ENCODE measurements around the gene PIM3.

The PIM3 gene

GRCh38 chr22:49992921-49993648 lies 32.5 kb downstream of the PIM3 start:
- DNase-seq: no peak

DNA sequence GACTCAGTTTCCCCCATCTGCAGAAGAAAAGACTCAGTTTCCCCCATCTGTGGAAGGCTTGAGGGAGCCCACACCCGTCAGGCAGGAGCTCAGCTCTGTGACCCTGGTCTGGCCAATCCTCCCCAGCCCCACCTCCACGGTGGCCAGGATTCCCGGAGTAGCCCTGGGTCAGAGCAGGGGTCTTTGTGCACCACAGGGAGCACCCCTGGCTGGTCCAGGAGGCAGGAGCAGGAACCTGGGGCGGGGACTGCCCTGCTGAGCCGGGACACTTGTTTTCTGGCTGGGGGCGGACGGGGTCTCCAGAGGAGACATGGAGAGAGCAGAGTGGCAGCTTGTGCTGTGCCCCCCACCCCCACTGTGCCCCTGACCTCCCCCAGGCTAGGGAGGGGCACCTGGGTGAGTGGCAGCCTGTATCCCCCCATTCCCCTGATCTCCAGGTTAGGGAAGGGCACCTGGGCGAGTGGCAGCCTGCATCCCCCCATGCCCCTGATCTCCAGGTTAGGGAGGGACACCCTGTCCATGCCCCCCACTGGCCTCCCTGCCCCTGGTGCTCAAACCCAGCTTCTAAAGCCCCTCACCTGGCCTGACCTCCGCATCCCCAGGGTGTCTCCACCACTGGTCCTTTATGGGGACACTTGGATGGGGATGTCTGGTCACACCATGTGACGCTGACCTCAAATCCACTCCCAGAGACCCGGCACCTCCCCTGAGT lies 33.2 kb downstream of the PIM3 start:
- no peak for DNase-seq

GRCh38 chr22:49994361-49995040 lies 33.9 kb downstream of the PIM3 start:
- DNase-seq: no peak

DNA sequence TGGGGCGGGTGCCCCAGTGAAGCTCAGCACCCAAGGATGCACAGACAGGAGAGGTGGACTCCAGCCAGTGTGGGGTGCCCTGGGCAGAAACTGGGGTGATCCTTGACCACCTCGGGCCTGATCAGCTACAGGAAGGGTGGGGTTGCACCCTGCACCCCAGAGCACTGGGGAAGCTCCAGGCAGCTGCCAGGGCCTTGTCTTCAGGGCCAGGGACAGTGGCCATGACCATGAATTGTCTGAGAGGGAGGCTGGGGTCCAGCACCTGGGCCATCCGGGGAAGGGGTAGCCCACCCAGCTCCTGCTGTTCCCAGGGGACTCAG lies 34.4 kb downstream of the PIM3 start:
- DNase-seq: no peak

- DNase-seq: no peak
These were observed 35.0 kb downstream of the PIM3 start for GRCh38 chr22:49995361-49996118.

- DNase-seq: no peak
These were observed 35.5 kb downstream of the PIM3 start for GRCh38 chr22:49996119-49996517.

GRCh38 chr22:49996518-49997250 lies 36.1 kb downstream of the PIM3 start:
- no peak for DNase-seq

DNA sequence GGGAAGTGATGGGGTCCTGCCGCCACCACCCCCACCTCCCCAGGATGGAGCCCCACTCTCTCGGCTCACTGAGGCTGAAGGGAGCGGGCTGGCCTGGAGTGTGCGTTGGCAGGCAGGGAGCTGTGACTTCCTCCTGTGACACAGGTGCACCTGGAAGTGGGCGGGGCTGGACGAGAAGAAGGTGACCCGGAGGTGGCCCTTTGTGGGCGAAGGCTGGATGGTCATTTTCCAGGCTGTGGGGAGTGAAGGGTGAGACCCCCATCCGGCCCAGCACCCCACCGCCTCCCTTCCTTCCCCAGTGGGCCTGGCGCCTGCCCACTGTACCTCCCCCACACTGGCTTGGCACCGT lies 36.7 kb downstream of the PIM3 start:
- DNase-seq: no peak

GRCh38 chr22:49997932-49998717 lies 37.6 kb downstream of the PIM3 start:
- DNase-seq: no peak

DNA sequence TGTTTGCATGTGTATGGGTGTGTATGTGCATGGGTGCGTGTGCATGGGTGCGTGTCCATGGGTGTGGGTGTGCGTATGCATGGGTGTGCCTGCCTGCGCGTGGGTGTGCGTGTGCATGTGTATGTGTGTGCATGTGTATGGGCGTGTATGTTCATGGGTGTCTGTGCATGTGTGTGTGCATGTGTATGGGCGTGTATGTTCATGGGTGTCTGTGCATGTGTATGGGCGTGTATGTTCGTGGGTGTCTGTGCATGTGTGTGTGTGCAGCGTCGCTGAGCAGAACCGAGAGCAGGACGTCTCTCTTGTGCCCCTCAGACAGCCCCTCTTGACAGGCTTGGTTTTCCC lies 38.1 kb downstream of the PIM3 start:
- no peak for DNase-seq

DNA sequence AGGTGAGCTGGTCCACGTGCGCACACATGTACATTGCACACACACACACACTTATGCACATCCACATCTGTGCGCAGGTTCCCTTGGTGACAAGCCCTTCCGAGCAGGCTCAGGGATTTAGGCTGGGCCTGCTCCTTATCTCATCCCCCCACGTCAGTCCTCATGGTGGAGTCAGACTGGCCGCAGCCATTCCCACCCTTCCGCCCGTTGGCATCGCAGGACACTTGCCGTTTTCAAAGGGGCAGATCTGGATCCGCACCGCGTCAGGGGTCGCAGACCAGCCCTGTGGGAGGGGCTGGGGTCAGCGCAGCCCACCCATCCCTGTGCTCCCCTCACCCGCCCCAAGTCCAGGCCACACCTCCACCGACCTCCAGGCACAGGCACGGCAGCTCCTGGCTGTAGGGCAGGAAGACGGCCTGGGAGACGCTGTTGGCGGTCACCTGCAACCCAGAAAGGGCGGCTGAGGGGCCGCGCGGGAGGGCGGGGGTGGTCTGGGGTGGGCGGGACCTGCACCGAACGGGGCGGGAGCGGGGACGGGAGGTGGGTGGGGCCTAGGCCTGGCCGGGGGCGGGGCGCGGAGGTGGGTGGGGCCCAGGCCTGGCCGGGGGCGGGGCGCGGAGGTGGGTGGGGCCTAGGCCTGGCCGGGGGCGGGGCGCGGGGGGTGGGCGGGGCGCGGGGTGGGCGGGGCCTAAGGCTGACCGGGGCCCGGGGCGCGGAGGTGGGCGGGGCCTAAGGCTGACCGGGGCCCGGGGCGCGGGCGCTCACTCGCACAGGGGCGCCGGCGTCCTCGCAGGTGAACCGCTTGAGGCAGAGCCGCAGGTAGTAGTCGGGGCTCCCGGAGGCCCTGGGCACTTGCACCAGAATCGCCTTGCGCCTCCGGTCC lies 38.7 kb downstream of the PIM3 start:
- DNase-seq: no peak

DNA sequence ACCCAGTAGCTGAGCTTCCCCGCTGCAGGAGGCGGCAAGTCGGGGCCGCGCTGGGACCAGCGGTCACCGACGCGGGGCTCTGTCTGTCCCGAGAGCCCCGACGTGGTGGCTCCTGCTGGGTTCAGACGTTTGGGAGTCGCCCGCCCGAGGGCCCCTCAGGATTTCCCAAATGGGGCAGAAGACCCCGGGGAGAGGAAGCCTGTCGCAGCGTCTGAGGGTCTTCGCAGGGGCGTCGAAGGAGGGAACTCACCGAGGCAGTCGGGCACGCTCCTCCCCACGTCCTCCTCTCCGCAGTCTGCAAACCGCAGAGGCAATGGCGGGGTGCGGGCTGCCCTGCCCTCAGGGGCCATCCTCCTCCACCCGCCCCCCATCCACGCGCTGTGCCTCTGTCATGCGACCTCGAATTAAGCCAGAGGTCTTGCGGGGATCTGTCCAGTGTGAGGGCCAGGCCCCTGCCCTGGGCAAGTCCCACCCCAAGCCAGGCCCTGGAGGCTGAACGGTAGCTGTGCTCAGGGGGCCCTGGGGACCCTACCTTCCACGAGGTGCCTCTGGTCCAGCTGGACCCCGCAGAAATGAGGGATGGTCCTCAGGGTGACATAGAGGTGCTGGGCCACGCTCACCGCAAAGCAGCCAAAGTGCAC lies 39.5 kb downstream of the PIM3 start:
- no peak for DNase-seq

- no peak for DNase-seq
These were observed 40.2 kb downstream of the PIM3 start for GRCh38 chr22:50000587-50001387.

DNA sequence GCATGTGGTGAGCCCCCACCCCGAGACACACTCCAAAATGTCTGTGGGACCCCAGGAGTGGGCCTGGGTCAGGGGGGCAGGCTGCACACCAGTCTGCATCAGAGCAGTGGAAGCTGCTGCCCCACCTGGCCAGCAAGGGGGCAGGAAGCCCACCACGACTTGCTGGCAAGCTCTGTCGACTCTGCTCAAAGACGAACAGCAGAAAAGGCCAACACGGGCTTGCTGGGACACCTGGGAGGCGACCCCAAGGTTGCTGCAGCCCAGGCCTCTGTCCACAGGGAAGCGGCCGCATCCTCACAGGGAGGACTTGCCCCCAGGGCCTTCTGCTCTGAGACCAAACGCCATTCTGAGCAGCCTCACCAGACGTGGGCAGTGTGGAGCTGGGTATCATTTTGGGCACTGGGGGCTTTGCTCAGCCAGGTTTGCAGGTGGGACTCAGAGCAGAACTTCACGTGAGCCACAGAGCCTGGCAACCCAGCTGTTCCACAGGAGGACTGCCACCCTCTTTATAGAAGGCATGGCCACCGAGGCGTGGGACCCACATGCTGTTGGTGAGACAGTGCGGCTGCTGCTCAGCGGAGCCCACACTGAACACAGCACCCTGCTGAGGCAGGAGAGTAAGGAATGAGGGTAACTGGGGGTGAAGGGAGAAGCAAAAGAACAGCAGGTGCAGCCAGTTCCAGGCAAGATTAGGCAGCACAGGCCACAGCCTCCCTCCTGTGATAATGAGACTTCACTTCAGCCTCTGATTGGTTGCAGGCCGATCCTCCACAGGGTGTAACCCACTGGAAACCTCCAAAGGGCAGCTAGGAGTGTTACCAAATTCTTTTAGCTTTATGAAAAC lies 41.0 kb downstream of the PIM3 start:
- no peak for DNase-seq

- no peak for DNase-seq
These were observed 42.2 kb downstream of the PIM3 start for GRCh38 chr22:50002791-50003190.

- no peak for DNase-seq
These were observed 44.3 kb downstream of the PIM3 start for GRCh38 chr22:50004918-50005317.

DNA sequence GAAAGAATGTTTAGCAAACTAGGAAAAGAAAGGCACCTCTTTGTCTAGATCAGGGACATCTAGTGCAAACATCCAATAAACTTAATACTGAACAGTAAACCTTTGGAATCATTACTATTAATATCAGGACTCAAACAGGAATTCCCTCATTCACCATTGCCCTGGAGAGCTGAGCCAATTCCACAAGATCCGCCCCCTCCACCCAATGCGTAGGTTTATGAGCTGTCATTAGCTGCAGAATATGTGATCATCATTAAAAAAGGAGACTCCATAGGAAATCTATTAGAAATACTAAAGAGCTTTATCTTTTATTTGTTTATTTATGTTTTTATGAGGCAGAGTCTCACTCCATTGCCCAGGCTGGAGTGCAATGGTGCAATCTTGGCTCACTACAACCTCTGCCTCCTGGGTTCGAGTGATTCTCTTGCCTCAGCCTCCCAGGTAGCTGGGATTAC lies 46.5 kb downstream of the PIM3 start:
- no peak for DNase-seq

All from NCI-H1105 (cell line).